IMR-90 (cell line): ENCODE measurements around the gene FER1L5. TPM values are rescaled to one million over a fixed set of nuclear protein-coding genes. Genes with fewer than 3 reads are reported as not detected.
A peak's percentile ranks its signal among the peaks of the same experiment; 100 is the strongest.

Source experiments
- ATAC-seq: fragments of 200-7000 bp; cut with Tn5 transposase; 2 replicates; pipeline ENCODE4 v1.9.1; 2020; ENCODE audit warnings: low read depth, mild to moderate bottlenecking, moderate library complexity
- BruUV-seq: library from RNA; stranded (reverse); fragments of 400-500 nt; replicated peaks from 2 replicates; lab custom pipeline; 2021; lab: Mats Ljungman, UMichigan
- CTCF ChIA-PET: fragments of 300-600 bp; formaldehyde crosslinking; extraction: SDS; loops from one replicate; lab custom pipeline; 2021; ENCODE audit warnings: antibody characterized with exemption; lab: Yijun Ruan, JAX
- POLR2A ChIA-PET: fragments of 300-600 bp; sonication (Branson Sonifier 250); formaldehyde crosslinking; loops from one replicate; lab custom pipeline; 2022; ENCODE audit warnings: antibody characterized with exemption; ENCODE audit not compliant: unreplicated experiment; lab: Charles Lee
- DNase-seq: peaks from one replicate; pipeline ENCODE4 v3.0.0; 2013
- H2AFZ ChIP-seq: replicated peaks from 2 replicates; pipeline ENCODE3; 2013; ENCODE audit warnings: low read length, mild to moderate bottlenecking; ENCODE audit not compliant: poor library complexity
- H2AK5ac ChIP-seq: 2 replicates; pipeline ENCODE4 v1.6.1; 2013; ENCODE audit warnings: low read depth, low read length, inconsistent platforms
- H2AK9ac ChIP-seq: replicated peaks from 2 replicates; pipeline ENCODE3; 2013; ENCODE audit warnings: mild to moderate bottlenecking, low read depth, low read length, moderate library complexity; ENCODE audit not compliant: poor library complexity
- H2BK120ac ChIP-seq: 2 replicates; pipeline ENCODE4 v1.6.1; 2013; ENCODE audit warnings: low read depth, low read length, inconsistent platforms
- H2BK15ac ChIP-seq: 3 replicates; pipeline ENCODE4 v1.6.1; 2013; ENCODE audit warnings: low read depth, low read length, inconsistent platforms
- H2BK20ac ChIP-seq: 2 replicates; pipeline ENCODE4 v1.6.1; 2013; ENCODE audit warnings: low read depth, mild to moderate bottlenecking, inconsistent platforms, low read length, moderate library complexity
- H2BK5ac ChIP-seq: 2 replicates; pipeline ENCODE4 v1.6.1; 2013; ENCODE audit warnings: mild to moderate bottlenecking, low read depth, low read length, inconsistent platforms; ENCODE audit not compliant: poor library complexity, severe bottlenecking
- H3K14ac ChIP-seq: replicated peaks from 2 replicates; pipeline ENCODE4 v1.6.1; 2013; ENCODE audit warnings: low read depth, low read length, inconsistent platforms
- H3K18ac ChIP-seq: 2 replicates; pipeline ENCODE4 v1.6.1; 2013; ENCODE audit warnings: low read depth, low read length, control low read depth
- H3K23ac ChIP-seq: 2 replicates; pipeline ENCODE4 v1.6.1; 2013; ENCODE audit warnings: low read depth, low read length, inconsistent platforms
- H3K27ac ChIP-seq: 2 replicates; pipeline ENCODE4 v1.5.1; 2013; ENCODE audit warnings: mild to moderate bottlenecking, control low read depth, low read length; ENCODE audit not compliant: insufficient read depth
- H3K27me3 ChIP-seq: 2 replicates; pipeline ENCODE4 v1.6.1; 2013; ENCODE audit warnings: low read length; ENCODE audit not compliant: control insufficient read depth, insufficient read depth
- H3K36me3 ChIP-seq: 2 replicates; pipeline ENCODE4 v1.6.1; 2013; ENCODE audit warnings: low read length, mixed read lengths; ENCODE audit not compliant: control insufficient read depth, insufficient read depth
- H3K4ac ChIP-seq: 2 replicates; pipeline ENCODE4 v1.6.1; 2013; ENCODE audit warnings: low read depth, low read length, inconsistent platforms
- H3K4me1 ChIP-seq: 2 replicates; pipeline ENCODE4 v1.6.1; 2013; ENCODE audit warnings: low read length, mixed read lengths; ENCODE audit not compliant: control insufficient read depth, insufficient read depth
- H3K4me2 ChIP-seq: 2 replicates; pipeline ENCODE4 v1.6.1; 2013; ENCODE audit warnings: low read depth, mild to moderate bottlenecking, control low read depth, low read length, moderate library complexity
- H3K4me3 ChIP-seq: 2 replicates; pipeline ENCODE4 v1.5.1; 2013; ENCODE audit warnings: low read depth, mild to moderate bottlenecking, control low read depth, low read length, moderate library complexity; ENCODE audit not compliant: insufficient read depth
- H3K56ac ChIP-seq: 2 replicates; pipeline ENCODE4 v1.6.1; 2013; ENCODE audit warnings: low read length, inconsistent platforms; ENCODE audit not compliant: insufficient read depth; ENCODE audit errors: extremely low read depth
- H3K79me1 ChIP-seq, 2 experiments: 2 replicates each; pipeline ENCODE4 v1.6.1; 2013; ENCODE audit warnings: low read length in 2 of 2, inconsistent platforms in 1 of 2, low read depth in 1 of 2
- H3K9ac ChIP-seq: 2 replicates; pipeline ENCODE4 v1.6.1; 2013; ENCODE audit warnings: low read depth, low read length, control low read depth
- H3K9me1 ChIP-seq: 2 replicates; pipeline ENCODE4 v1.6.1; 2013; ENCODE audit warnings: low read length, inconsistent platforms; ENCODE audit not compliant: insufficient read depth
- H3K9me3 ChIP-seq: 2 replicates; pipeline ENCODE4 v1.6.1; 2013; ENCODE audit warnings: low read length; ENCODE audit not compliant: control insufficient read depth, insufficient read depth
- H4K20me1 ChIP-seq: 2 replicates; pipeline ENCODE4 v1.6.1; 2013; ENCODE audit warnings: low read length, inconsistent platforms; ENCODE audit not compliant: insufficient read depth
- H4K5ac ChIP-seq: 2 replicates; pipeline ENCODE4 v1.6.1; 2013; ENCODE audit warnings: mild to moderate bottlenecking, low read depth, low read length, control low read depth
- H4K8ac ChIP-seq, 2 experiments: 2 replicates each; pipeline ENCODE4 v1.6.1; 2013; ENCODE audit warnings: low read depth in 2 of 2, low read length in 2 of 2, control low read depth in 1 of 2, inconsistent platforms in 1 of 2
- H4K91ac ChIP-seq: 2 replicates; pipeline ENCODE4 v1.6.1; 2013; ENCODE audit warnings: low read depth, low read length, inconsistent platforms; ENCODE audit not compliant: insufficient read depth
- CEBPB ChIP-seq: IDR thresholded peaks from 2 replicates; pipeline ENCODE4 v1.6.1; 2012; ENCODE audit warnings: low read depth, low read length, improper control_type of control experiment
- CHD1 ChIP-seq: IDR thresholded peaks from 2 replicates; pipeline ENCODE4 v1.6.1; 2012; ENCODE audit warnings: low read depth, low read length, improper control_type of control experiment
- CTCF ChIP-seq: conservative IDR thresholded peaks from 2 replicates; pipeline ENCODE4 v1.5.1; 2012; ENCODE audit warnings: mild to moderate bottlenecking, low read depth, low read length, improper control_type of control experiment
- ELK1 ChIP-seq: fragments of 150-350 bp; IDR thresholded peaks from 2 replicates; pipeline ENCODE4 v1.6.1; 2016; ENCODE audit warnings: low read depth, mild to moderate bottlenecking, low read length, moderate library complexity, borderline replicate concordance
- FOS ChIP-seq: fragments of 150-350 bp; IDR thresholded peaks from 2 replicates; pipeline ENCODE4 v1.6.1; 2016; ENCODE audit warnings: low read depth, low read length
- MAFK ChIP-seq: IDR thresholded peaks from 2 replicates; pipeline ENCODE4 v1.6.1; 2012; ENCODE audit warnings: low read depth, low read length, improper control_type of control experiment
- MAZ ChIP-seq: IDR thresholded peaks from 2 replicates; pipeline ENCODE4 v1.6.1; 2012; ENCODE audit warnings: low read depth, mild to moderate bottlenecking, low read length, improper control_type of control experiment, moderate library complexity, borderline replicate concordance
- MXI1 ChIP-seq: IDR thresholded peaks from 2 replicates; pipeline ENCODE4 v1.6.1; 2012; ENCODE audit warnings: low read depth, mild to moderate bottlenecking, low read length, moderate library complexity, borderline replicate concordance
- NFE2L2 ChIP-seq: fragments of 150-350 bp; IDR thresholded peaks from 2 replicates; pipeline ENCODE4 v1.6.1; 2016; ENCODE audit warnings: low read depth, mild to moderate bottlenecking, low read length
- POLR2A ChIP-seq: IDR thresholded peaks from 2 replicates; pipeline ENCODE4 v1.6.1; 2012; ENCODE audit warnings: mild to moderate bottlenecking, low read depth, low read length
- RAD21 ChIP-seq: IDR thresholded peaks from 2 replicates; pipeline ENCODE4 v1.6.1; 2012; ENCODE audit warnings: low read length, improper control_type of control experiment
- RCOR1 ChIP-seq: IDR thresholded peaks from 2 replicates; pipeline ENCODE4 v1.6.1; 2012; ENCODE audit warnings: mild to moderate bottlenecking, low read length, improper control_type of control experiment; ENCODE audit not compliant: insufficient replicate concordance
- RFX5 ChIP-seq: IDR thresholded peaks from 2 replicates; pipeline ENCODE4 v1.8.0; 2012; ENCODE audit warnings: low read depth, mild to moderate bottlenecking, low read length, moderate library complexity
- SMC3 ChIP-seq: fragments of 150-350 bp; IDR thresholded peaks from 2 replicates; pipeline ENCODE4 v1.6.1; 2016; ENCODE audit warnings: low read depth, mild to moderate bottlenecking, antibody characterized with exemption, low read length, moderate library complexity
- USF2 ChIP-seq: fragments of 150-350 bp; IDR thresholded peaks from 2 replicates; pipeline ENCODE4 v1.6.1; 2017; ENCODE audit warnings: mild to moderate bottlenecking, antibody characterized with exemption, low read length, low read depth
- WGBS, 2 experiments: methylation state at CpG; one replicate each; pipeline versions ENCODE4 v1.1.5 to v1.1.7; 2013; ENCODE audit warnings: missing lambda C conversion rate in 2 of 2; ENCODE audit not compliant: insufficient read length in 1 of 2; ENCODE audit errors: extremely low coverage in 2 of 2; 5-methylcytosine and 5-hydroxymethylcytosine counted together
- dilution Hi-C: fragments of 300-500 bp; cut with HindIII; formaldehyde crosslinking; loops from one replicate; pipeline ENCODE4 v1.14.3; 2018; ENCODE audit warnings: low sequenced_read_pairs; ENCODE audit not compliant: unreplicated experiment
- in situ Hi-C: fragments of 300-500 bp; cut with MboI; formaldehyde crosslinking; loops from 3 replicates; pipeline ENCODE4 v1.14.3; 2019; ENCODE audit warnings: low sequenced_read_pairs, inconsistent platforms, mixed read lengths
- intact Hi-C: fragments of 100-400 bp; cut with micrococcal nuclease; formaldehyde crosslinking; loops from 2 replicates; pipeline ENCODE4 v1.10.0; 2022
- polyA plus RNA-seq, 3 experiments: library from polyadenylated mRNA; depleted of rRNA; stranded (reverse); fragments of >200 nt; gene quantifications; 2 replicates each; pipeline ENCODE4 v1.2.3, GENCODE V29; 2012; ENCODE audit warnings: low replicate concordance in 1 of 3
- total RNA-seq: library from RNA; depleted of rRNA; stranded (reverse); fragments of >200 nt; gene quantifications from 2 replicates; pipeline ENCODE4 v1.2.3, GENCODE V29; 2012

Gene FER1L5
- total and polyA plus RNA-seq, 2 of the 4 experiments (the other 2 are of a cell fraction), result 0.15 to 0.36 TPM

- H3K36me3 ChIP-seq, result no peaks in the 10 kb centered on the region
- H3K56ac ChIP-seq, result no peak overlapping the region
- no TSS peak for BruUV-seq
- H3K4me2 ChIP-seq, result no peak overlapping the region
- CTCF ChIA-PET, result no interaction called here
- no peak overlapping the region for H4K8ac ChIP-seq
- no peak overlapping the region for H4K91ac ChIP-seq
- 78% methylated on average over 4 of the region's 19 CpGs; no CpG with 5 or more reads in 1 of the 2 experiments for WGBS, 2 experiments
- H3K4me3 ChIP-seq, result no peak overlapping the region
- H2BK120ac ChIP-seq, result no peak overlapping the region
- peaks cover 13% of the 10 kb centered on the region; the same call in 1 of the 2 replicates for H3K27me3 ChIP-seq
- dilution Hi-C loops, result no loop called here
- no peaks in the 10 kb centered on the region for H3K9me1 ChIP-seq
- H3K9ac ChIP-seq, result no peak overlapping the region
- H3K9me3 ChIP-seq, result no peaks in the 10 kb centered on the region
- H2BK20ac ChIP-seq, result no peak overlapping the region
- peak overlapping the region; percentile 61 for H2AFZ ChIP-seq
- H3K27ac ChIP-seq, result no peak overlapping the region
- H3K14ac ChIP-seq, result no peak overlapping the region
- no peak overlapping the region for H2AK9ac ChIP-seq
- H3K4ac ChIP-seq, result no peak overlapping the region
- intact Hi-C loops, result no loop called here
- in situ Hi-C loops, result no loop called here
- ATAC-seq (peak; percentile 81), DNase-seq (no peak)
- H2AK5ac ChIP-seq, result no peak overlapping the region
- no peaks in the 10 kb centered on the region for H4K20me1 ChIP-seq
- no peak overlapping the region for H2BK15ac ChIP-seq
- H3K23ac ChIP-seq, result no peak overlapping the region
- POLR2A ChIA-PET, result no interaction called here
- H3K18ac ChIP-seq, result no peak overlapping the region
- H4K5ac ChIP-seq, result peak overlapping the region; percentile 46; the same call in 1 of the 2 replicates
- no peaks in the 10 kb centered on the region for H3K79me1 ChIP-seq
- no peak overlapping the region for H2BK5ac ChIP-seq
- peaks cover 12% of the 10 kb centered on the region; the same call in 1 of the 2 replicates for H3K4me1 ChIP-seq
- no peak for TF ChIP-seq RAD21
- TF ChIP-seq MAZ, result no peak
- no peak for TF ChIP-seq CEBPB
- no peak for TF ChIP-seq NFE2L2
- TF ChIP-seq RCOR1, result no peak
- TF ChIP-seq CHD1, result no peak
- TF ChIP-seq ELK1, result no peak
- TF ChIP-seq RFX5, result no peak
- TF ChIP-seq CTCF, result no peak
- no peak for TF ChIP-seq FOS
- TF ChIP-seq MAFK, result no peak
- no peak for TF ChIP-seq SMC3
- TF ChIP-seq POLR2A, result no peak
- no peak for TF ChIP-seq USF2
- no peak for TF ChIP-seq MXI1
Measured at GRCh38 chr2:96685577-96686459, 43.3 kb downstream of the FER1L5 start.
